HT1080 (cell line): ENCODE measurements around the gene ATRX. TPM values are rescaled to one million over a fixed set of nuclear protein-coding genes. Genes with fewer than 3 reads are reported as not detected.
"Not testable (repeated sequence)": the region's sequence is repeated elsewhere in the genome, so short reads cannot be mapped to it uniquely, and the experiment has no call there.

Experiments
- DNase-seq: peaks from one replicate; pipeline ENCODE4 v3.0.0-alpha.2; 2015; ENCODE audit warnings: low read depth
- total RNA-seq: library from RNA; depleted of rRNA; stranded (reverse); fragments of >200 nt; shearing (Covaris generic); gene quantifications from 2 replicates; pipeline ENCODE4 v1.2.3, GENCODE V29; 2014

The ATRX gene
- total RNA-seq, 1 experiment from 2014 or later: 41.2 TPM

DNA sequence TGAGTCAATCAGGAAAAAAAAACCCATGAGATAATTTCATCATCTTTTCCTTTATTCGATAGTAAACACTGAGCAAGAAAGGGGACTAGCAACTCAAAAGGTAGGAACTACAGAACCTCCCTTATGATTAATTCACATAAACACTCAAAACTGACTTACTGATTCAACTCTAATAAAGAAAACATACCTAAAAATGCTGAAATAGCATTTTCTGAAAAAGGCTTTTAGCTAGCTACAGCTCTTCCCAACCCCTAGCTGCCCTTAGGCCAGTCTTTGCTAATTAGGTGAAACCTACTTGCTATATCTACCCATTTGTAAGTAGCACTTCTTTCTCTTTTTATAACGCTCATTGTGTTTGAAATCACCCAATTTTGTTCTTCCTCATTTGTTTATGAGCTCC lies 150.6 kb downstream of the ATRX start:
- DNase-seq: no peak

DNA sequence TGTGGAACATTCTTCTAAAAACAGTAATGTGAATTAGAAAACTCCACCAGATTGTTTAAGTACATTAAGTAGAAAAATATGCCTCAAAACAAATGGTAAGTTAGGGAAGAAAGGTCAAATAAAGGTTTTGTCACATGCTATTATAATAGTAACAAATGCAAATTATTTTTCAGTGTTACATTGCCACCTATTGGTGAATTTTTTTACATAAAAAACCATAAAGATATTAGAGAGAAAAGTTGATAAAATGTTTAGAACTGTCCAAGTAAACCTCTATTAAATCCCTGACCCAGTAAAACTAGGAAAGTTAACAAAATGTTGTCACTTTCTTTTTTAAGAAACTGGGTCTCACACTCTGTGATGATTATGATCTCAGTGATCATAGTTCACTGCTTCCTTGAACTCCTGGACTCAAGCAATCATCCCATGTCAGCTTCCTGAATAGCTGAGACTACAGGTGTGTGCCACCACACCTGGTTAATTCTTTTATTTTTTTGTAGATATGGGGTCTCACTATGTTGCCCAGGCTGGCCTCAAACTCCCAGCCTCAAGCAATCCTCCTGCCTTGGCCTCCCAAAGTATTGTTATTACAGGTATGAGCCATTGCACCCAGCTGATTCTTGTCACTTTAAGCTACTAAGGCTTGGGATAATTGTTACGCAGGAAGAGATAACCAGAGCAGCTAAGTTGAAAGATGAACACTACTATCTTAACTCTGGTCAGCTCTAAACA lies 157.6 kb downstream of the ATRX start:
- DNase-seq: no peak

DNA sequence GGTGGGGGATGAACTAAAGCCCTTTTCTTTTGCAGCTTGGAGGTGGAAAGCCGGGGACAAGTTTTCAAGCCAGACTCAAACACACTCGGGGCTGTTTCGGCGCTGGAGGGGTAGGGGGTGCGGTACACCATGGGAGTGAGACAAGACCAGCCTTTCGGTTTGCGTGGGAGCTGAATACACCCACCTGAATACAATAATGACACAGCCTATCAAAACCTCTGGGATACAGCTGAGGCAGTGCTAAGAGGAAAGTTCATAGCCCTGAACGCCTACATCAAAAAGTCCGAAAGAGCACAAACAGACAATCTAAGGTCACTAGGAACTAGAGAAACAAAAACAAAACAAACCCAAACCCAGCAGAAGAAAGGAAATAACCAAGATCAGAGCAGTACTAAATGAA lies 163.3 kb downstream of the ATRX start:
- no peak for DNase-seq

DNA sequence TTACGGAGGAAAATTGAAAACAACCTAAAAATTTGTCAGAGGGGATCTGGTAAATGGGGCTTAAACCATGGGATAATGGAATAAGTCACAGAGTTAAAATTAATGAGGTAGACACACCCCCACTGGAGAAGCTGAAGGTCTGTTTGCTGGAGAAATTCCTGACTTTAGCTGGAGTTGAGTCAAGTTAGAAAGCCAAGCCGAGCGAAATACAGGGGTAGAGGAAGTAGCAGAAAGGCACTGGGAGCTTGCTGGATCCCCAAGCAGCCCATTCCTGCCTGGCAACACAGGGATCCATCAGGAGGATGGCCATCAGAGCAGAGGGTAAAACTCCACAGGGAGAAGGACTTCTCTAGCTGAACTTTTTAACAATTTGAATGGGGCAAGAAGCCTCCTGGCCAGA lies 163.8 kb downstream of the ATRX start:
- DNase-seq: no peak

DNA sequence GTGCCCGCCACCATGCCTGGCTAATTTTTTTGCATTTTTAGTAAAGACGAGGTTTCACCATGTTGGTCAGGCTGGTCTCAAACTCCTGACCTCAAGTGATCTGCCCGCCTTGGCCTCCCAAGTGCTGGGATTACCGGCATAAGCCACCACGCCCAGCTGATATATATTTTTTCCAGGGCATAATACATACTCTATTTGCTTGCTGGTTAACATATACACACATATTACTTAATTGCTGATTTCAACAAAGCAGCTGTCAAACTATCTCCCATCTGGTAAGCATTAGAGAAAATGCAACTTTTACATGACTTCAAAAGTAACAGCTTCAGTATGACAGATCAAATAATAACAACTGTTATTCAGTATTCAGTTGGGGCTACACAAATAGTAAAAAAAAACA lies 164.6 kb downstream of the ATRX start:
- DNase-seq: not testable (repeated sequence)

DNA sequence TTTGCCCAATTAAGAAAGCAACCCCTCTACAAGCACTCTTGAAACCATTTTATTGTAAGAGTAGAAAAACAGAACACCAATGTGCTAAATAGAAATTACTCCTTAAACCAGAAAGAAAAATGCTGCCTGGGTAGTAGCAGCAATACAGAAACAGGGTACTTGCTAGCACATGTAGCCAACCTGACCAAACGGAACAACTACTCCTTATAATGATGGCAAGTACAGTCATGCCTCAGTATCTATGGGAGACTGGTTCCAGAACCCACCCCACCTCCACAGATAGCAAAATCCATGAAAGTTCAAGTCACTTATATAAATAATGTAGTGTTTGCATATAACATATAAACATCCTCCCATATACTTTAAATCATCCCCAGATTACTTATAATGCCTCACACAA lies 168.8 kb downstream of the ATRX start:
- no peak for DNase-seq

DNA sequence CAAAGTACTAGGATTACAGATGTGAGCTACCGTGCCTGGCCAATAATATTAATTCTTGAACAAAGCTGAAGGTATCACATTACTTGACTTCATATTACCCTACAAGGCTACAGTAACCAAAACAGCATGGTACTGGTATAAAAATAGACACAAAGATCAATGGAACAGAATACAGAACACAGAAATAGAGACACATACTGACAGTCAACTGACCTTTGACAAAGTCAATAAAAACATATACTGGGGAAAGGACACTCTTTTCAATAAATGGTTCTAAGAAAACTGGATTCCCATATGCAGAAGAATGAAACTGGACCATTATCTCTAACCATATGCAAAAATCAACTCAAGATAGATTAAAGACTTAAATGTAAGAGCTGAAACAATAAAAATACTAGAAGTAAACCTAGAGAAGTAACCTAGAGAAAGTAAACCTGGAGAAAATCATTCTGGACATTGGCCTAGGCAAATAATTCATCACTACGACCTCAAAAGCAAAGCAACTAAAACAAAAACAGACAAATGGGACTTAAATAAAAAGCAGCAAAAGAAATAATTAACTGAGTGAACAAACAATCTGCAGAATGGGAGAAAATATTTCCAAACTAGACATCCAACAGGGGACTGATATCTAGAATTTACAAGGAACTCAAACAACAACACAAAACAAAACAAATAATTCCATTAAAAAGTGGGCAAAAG lies 182.2 kb downstream of the ATRX start:
- no peak for DNase-seq

DNA sequence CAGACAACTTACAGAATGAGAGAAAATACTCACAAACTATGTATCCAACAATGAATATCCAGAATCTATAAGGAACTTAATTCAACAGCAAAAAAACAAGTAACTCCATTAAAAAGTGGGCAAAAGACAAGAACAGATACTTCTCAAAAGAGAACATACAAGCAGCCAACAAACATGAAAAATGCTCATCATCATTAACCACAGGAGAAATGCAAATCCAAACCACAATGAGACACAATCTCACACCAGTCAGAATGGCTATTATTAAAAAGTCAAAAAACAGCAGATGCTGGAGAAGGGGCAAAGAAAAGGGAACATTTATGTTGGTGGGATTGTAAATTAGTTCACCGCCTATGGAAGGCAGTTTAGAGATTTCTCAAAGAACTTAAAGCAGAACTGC lies 188.5 kb downstream of the ATRX start:
- DNase-seq: no peak

DNA sequence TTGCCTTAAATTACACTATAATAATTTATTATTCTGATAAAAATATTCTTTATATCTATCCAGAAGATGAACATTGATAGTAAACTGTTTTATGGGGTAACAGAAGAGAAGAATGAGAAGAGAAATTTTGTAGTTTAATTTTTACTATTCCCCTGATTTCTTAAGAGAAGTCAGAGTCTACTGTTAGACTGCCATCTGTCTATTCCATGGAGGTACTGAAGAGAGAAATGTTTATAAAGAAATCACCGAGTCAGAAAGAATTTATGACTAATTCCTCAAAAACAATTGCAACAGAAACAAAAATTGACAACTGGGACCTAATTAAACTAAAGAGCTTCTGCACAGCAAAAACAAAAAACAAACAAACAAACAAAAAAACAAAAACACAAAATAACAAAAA lies 188.9 kb downstream of the ATRX start:
- peak; percentile 13 for DNase-seq

DNA sequence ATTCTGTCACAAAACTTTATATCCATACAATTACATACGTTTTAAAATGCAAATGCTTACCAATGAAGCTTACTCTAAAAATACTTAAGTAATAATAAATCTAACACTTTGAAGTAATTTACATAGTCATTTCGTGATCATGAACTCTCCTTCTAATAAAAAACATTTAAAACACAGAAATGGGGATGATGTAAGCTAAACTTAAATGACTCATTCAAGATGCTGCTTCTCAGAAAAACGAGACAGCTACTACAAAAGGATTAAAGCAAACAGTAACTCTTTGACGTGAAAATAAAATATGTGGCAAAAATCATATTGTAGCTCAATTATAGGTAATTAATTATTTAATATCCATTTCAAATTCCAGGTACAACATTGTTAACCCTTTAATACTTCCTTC lies 190.2 kb downstream of the ATRX start:
- DNase-seq: no peak

DNA sequence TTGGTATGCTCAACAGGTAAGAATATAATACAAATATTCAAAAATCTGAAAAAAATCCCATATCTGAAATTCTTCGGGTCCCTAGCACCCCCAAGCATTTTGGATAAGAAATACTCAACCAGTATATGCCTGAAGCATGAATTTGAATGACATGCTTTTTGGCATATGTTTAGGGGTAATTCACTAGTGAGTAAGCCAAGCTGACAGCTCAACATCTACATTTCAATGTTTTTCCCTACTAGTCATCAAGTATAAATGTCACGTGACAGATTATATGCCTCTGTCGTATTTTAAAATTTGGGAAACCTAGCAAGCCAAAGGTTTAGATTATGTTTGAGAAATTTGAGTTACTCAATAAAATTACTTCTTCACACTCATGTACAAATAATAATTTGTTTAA lies 213.7 kb downstream of the ATRX start:
- DNase-seq: no peak

DNA sequence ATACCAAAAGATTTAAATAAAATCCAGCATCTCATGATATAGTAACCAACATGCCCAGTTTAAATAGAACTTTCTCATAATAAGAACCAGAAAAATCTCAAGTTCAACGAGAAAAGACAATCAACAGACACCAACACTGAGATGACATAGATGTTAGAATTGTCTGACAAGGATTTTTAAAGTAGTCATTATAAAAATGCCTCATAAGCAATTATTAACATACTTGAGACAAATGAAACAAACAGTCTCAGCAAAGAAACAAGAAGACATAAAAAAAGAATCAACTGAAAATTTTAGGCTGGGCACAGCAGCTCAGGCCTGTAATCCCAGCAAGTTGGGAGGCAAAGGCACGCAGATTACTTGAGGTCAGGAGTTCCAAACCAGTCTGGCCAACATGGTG lies 220.7 kb downstream of the ATRX start:
- no peak for DNase-seq

DNA sequence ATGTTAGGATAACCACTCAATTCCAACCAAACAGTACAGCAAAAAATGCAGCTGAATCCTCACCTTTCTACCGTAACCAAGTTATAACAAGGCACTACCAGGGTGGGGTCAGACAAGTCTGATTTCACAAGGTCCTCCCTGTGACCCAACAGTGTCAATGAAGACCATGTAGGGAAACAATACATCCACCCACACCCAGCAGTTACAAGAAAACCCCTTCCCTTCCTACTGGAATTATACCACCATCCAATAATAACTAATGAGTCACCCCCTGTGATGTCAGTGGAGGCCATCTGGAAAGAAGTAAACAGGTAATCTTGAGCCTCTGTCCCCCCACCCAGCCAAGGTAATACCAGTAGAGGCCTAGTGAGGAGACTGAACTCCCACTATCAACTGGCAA lies 221.2 kb downstream of the ATRX start:
- DNase-seq: peak; percentile 4

DNA sequence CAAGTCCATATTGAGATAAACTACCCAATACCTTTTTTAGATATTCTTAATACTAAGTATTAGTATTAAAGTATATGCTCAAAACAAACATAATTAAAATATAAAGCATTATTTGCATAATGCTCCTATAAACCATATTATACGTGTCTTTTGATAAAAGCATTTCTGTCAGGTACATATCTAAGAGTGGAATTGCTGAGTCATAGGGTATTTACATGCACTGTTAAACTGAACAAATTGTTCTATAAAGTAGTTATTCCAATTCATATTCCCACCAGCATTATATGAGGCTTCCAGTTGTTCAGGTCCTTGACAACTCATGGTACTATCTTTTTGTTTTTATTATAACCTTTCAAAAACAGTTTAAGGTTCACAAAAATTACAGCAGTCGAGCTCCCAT lies 224.6 kb downstream of the ATRX start:
- no peak for DNase-seq

DNA sequence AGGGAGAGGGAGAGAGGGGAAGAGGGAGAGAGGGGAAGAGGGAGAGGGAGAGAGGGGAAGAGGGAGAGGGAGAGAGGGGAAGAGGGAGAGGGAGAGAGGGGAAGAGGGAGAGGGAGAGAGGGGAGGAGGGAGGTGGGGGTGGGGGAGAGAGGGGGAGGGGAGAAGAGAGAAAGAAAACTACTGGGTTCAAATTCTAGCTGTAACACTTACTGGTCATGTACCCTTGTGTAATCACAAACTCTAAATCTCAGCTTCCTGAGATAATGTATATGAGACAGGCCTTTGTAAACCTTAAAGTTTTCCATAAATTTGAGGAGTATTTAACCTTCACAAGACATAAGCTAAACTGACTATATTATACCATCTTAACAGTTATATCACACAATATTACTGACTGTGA lies 229.7 kb downstream of the ATRX start:
- no peak for DNase-seq

DNA sequence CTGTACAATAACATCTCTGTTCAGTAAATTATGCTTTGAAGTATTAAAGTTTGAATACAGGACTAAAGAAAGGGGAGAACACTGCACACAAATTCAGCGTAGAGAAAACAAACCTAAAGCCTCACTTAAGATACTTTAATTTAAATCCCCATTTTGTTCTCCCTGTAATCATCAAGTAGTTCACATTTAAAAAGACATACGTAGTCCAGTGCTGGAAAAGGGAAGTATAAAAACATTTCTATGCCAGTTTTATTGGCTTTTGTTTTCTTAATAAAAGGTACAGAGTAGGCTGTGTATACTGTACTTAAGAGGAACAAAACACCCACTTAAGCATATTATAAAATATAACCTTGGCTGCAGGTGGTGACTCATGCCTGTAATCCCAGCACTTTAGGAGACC lies 237.3 kb downstream of the ATRX start:
- DNase-seq: no peak

DNA sequence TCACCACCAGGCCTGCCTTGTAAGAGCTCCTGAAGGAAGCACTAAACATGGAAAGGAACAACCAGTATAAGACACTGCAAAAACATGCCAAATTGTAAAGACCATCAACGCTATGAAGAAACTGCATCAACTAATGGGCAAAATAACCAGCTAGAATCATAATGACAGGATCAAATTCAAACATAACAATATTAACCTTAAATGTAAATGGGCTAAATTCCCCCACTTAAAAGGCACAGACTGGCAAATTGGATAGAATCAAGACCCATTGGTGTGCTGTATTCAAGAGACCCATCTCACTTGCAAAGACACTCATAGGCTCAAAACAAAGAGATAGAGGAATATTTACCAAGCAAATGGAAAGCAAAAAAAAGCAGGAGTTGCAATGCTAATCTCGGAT lies 246.2 kb downstream of the ATRX start:
- not testable (repeated sequence) for DNase-seq

DNA sequence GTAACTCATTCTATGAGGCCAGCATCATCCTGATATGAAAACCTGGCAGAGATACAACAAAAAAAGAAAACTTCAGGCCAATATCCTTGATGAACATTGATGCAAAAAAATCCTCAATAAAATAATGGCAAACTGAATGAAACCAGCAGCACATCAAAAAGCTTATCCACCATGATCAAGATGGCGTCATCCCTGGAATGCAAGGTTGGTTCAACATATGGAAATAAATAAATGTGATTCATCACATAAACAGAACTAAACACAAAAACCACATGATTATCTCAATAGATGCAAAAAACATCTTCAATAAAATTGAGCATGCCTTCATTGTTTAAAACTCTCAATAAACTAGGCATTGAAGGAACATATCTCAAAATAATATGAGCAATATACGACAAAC lies 254.8 kb downstream of the ATRX start:
- not testable (repeated sequence) for DNase-seq

DNA sequence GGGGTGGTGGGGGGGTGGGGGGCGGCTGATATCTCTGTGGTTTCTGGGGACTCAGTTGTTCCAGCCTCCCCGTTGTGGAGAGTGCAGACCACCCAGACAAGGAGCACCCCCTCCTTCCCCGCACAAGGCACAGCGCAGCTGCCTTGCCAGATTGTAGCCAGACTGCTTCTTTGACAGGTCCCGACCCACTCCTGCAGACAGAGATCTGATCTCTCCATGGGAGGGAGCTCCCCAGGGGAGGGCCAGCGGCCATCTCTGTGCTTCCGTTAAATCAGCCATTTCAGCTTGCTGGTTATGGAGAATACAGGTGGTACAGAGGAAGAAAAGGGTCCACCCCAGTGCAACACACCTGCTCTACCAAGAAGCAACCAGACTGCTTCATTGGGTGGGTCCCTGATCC lies 258.0 kb downstream of the ATRX start:
- no peak for DNase-seq

DNA sequence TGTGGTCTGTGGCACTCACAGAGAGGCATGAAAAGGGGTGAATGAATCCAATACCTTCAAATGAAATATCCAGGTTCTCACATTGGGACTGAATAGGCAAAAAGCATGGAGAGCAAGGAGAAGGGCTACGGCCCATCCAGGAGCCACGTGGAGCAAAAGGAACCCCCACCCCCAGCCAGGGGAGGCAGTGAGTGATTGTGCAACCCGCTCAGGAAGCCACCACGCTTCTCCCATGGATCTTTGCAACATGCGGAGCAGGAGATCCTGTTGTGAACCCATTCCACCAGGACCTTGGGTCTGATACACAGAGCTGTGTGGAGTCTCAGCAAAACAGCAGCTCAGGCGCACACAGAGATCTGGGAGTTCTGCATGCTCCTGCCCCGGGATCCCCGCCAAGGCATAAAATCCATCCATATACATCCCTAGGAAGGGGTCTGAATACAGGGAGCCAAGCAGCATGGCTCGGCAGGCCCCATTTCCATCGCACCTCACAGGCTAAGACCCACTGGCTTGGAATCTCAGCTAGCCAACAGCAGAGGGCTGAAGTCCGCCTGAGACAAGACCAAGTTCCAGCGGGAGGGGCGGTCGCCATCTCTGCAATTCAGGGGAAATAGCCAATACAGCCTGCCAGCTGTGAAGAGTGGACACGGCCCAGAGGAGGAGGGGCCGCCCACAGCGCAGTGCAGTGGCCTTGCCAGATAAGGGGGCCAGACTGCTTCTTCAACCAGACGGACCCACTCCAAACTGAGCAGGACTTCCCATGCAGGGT lies 258.6 kb downstream of the ATRX start:
- DNase-seq: no peak

DNA sequence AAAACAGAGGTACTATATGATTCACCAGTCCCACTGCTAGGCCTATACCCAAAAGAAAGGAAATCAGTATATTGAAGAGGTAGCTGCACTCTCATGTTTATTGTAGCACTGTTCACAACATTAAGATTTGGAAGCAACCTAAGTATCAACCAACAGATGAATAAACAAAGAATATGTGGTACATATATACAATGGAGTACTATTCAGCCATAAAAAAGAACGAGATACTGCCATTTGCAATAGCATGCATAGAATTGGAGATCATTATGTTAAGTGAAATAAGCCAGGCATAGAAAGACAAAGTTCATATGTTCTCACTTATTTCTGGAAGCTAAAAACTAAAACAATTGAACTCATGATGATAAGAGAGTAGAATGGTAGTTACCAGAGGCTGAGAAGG lies 266.3 kb downstream of the ATRX start:
- DNase-seq: no peak

DNA sequence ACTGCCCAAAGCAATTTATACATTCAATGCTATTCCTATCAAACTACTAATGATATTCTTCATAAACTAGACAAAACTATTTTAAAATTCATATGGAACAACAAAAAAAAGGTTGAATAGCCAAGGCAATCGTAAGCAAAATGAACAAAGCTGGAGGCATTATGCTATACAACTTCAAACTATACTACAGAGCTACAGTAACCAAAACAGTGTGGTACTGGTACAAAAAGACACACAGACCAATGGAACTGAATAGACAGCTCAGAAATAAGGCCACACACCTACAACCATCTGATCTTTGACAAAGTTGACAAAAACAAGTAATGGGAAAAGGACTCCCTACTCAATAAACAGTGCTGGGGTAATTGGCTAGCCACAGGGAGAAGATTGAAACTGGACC lies 271.8 kb downstream of the ATRX start:
- no peak for DNase-seq

DNA sequence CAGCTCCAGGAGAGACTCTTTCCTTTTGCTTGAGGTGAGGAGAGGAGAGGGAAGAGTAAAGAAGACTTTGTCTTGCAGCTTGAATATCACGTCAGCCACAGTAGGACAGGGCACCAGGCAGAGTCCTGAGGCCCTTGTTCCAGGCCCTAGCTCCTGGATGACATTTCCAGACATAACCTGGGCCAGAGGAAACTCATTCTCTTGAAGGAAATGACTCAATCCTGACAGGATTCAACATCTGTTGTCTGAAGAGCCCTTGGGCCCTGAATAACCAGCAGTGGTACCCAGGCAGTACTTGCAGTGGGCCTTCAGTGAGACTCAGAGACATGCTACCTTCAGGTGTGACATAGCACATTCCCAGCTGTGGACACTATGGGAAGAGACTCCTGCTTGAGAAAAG lies 276.0 kb downstream of the ATRX start:
- DNase-seq: peak; percentile 62
